GM12865 (cell line): ENCODE data around the gene FASTKD2.

Source experiments
- DNase-seq: peaks from one replicate; pipeline ENCODE4 v3.0.0; 2010; ENCODE audit warnings: low read depth
- H3K4me3 ChIP-seq: 2 replicates; pipeline ENCODE4 v1.5.1; 2011; ENCODE audit warnings: mild to moderate bottlenecking, low read depth, low read length, control low read depth
- CTCF ChIP-seq: IDR thresholded peaks from 2 replicates; pipeline ENCODE4 v1.5.1; 2011; ENCODE audit warnings: low read length, control low read depth, low read depth, inconsistent platforms; ENCODE audit not compliant: insufficient read depth; ENCODE audit errors: missing control alignments

Gene FASTKD2

GRCh38 chr2:206764673-206765241 is 649 bp upstream of the FASTKD2 start:
- peak overlapping the region; percentile 69 for H3K4me3 ChIP-seq
- peak; percentile 7 for DNase-seq

GRCh38 chr2:206766057-206766930 is 888 bp downstream of the FASTKD2 start:
- DNase-seq, result no peak
- peak overlapping the region; percentile 69 for H3K4me3 ChIP-seq
- no peak for TF ChIP-seq CTCF

More at GRCh38 chr2:206764673-206765241, 649 bp upstream of the FASTKD2 start:
- TF ChIP-seq CTCF, result no peak

GRCh38 chr2:206774871-206775270 is 9.5 kb downstream of the FASTKD2 start:
- DNase-seq, result no peak
- no peak for TF ChIP-seq CTCF
- H3K4me3 ChIP-seq, result no peak overlapping the region

- DNase-seq, result no peak
- no peak for TF ChIP-seq CTCF
- H3K4me3 ChIP-seq, result no peak overlapping the region
Observed at GRCh38 chr2:206776432-206776831, 11.0 kb downstream of the FASTKD2 start.

GRCh38 chr2:206780671-206781070 is 15.3 kb downstream of the FASTKD2 start:
- no peak for TF ChIP-seq CTCF
- H3K4me3 ChIP-seq, result no peak overlapping the region
- no peak for DNase-seq

- TF ChIP-seq CTCF, result peak; percentile 22
- peak; percentile 10 for DNase-seq
- H3K4me3 ChIP-seq, result no peak overlapping the region
Observed at GRCh38 chr2:206783718-206784117, 18.3 kb downstream of the FASTKD2 start.
